ENCODE measurements around the gene DLGAP4. TPM values are rescaled to one million over a fixed set of nuclear protein-coding genes. Genes with fewer than 3 reads are reported as not detected.

Gene DLGAP4
- total and polyA plus RNA-seq, 2 of the 8 experiments (the other 6 are each of a cell fraction or from before 2014, with no cell fraction given), result 41.2 to 57.2 TPM

DNA sequence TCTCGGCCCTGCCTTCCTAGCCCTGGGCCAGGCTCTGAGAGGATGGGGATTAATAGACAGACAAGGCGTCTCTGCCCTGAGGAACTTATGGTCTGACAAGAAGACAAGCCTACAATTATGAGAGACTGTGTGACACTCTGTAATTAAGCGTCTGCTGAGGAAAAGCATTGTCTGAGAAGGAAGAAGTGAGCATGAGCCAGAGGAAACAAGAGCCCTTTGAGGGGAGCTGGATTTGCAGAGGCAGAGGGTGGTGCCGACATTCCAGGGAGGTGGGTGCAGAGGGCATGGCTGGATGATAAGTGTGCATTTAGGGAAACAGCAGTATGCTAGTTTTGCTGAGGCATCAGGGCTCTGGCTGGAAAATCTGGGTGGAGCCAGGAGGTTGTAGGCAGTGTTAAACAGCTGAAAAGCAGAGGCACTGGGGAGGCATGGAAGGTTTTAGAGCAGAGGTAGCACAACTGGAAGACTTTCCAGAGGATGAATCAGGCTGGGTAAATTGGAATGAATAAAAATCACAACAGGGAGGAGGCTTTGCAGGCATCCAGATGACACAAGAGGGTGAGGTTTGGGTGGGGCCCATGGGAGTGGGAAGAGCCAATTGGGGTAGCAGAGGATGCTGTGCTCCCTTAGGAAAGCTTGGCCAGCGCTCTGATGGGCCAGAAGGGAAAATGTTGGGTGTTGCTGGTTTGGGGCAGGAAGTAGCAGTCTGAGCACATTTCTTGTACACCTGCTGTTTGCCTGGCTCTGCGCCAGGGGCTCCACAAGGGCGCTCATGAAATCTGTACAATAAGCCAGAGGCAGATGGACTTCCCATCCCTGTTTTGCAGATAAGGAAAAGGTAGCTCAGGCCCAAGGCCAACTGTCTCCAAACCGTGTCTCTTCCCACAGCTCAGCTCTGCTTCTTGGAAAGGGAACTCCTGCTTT is 161.2 kb downstream of the DLGAP4 start:
- Histone ChIP-seq H4K8ac (ENCODE audit: extremely low read depth, insufficient read depth, low read length) (no peak overlapping the region), H4K91ac (replicated peaks; ENCODE audit: insufficient read length, low read length) (no peak overlapping the region), H4K20me1 (replicated peaks in 1 of 2; ENCODE audit: control insufficient read depth in 1 of 2, insufficient read depth in 2 of 2, low read length in 2 of 2) (peaks cover 32 to 39% of the 10 kb centered on the region in 2 experiments), H4K5ac (ENCODE audit: insufficient read length, low read depth, low read length) (no peak overlapping the region), H3K27ac (ENCODE audit: low read depth, low read length) (no peak overlapping the region), H3K9ac (replicated peaks in 1 of 4; ENCODE audit: extremely low read depth in 1 of 4, low read depth in 3 of 4, low read length in 3 of 4) (no peak overlapping the region; a peak in 1 of 7 replicates), H3K56ac (replicated peaks; ENCODE audit: insufficient read length, low read depth, low read length) (no peak overlapping the region), H3K4ac (replicated peaks; ENCODE audit: insufficient read length, low read depth, low read length) (no peak overlapping the region), H3K4me2 (ENCODE audit: insufficient read depth in 1 of 2, low read depth in 2 of 2, low read length in 2 of 2) (no peak overlapping the region), H3K4me1 (replicated peaks in 1 of 4; ENCODE audit: control insufficient read depth in 3 of 4, insufficient read depth in 4 of 4, low read length in 3 of 4) (peaks cover 7 to 26% (median 16%) of the 10 kb centered on the region in 4 experiments), H3K36me3 (ENCODE audit: control insufficient read depth in 2 of 4, insufficient read depth in 4 of 4, low read length in 3 of 4) (no peaks in the 10 kb centered on the region), H2BK120ac (replicated peaks; ENCODE audit: low read depth, low read length) (no peak overlapping the region), H2AK5ac (ENCODE audit: low read depth, low read length) (no peak overlapping the region), H3K14ac (ENCODE audit: insufficient read length) (no peak overlapping the region), H3K9me3 (ENCODE audit: insufficient read depth in 2 of 2, low read depth in 1 of 2, low read length in 1 of 2) (no peaks in the 10 kb centered on the region), H2BK5ac (ENCODE audit: low read depth, low read length) (no peak overlapping the region), H3K79me2 (ENCODE audit: control insufficient read depth in 1 of 2, insufficient read depth in 2 of 2, low read length in 2 of 2) (peaks cover 21 to 81% of the 10 kb centered on the region in 2 experiments), H2BK12ac (ENCODE audit: low read depth, low read length) (no peak overlapping the region), H3K18ac (ENCODE audit: extremely low read depth, low read length) (no peak overlapping the region), H3K23me2 (ENCODE audit: low read depth, low read length) (peaks cover 1% of the 10 kb centered on the region; the same call in 1 of the 2 replicates), H3K4me3 (ENCODE audit: extremely low read depth in 1 of 4, insufficient read depth in 2 of 4, low read depth in 3 of 4, low read length in 4 of 4) (no peak overlapping the region), H3K27me3 (replicated peaks in 1 of 4; ENCODE audit: control insufficient read depth in 3 of 4, extremely low read depth in 1 of 4, insufficient read depth in 3 of 4, low read length in 3 of 4) (no peaks in the 10 kb centered on the region), H2AFZ (ENCODE audit: low read length) (no peak overlapping the region), H2BK20ac (ENCODE audit: low read length) (no peak overlapping the region), H3K23ac (ENCODE audit: insufficient read length) (no peak overlapping the region), H2BK15ac (ENCODE audit: low read length) (no peak overlapping the region), H3K79me1 (ENCODE audit: low read depth, low read length) (peaks cover 25% of the 10 kb centered on the region)
- FAIRE-seq (no peak), DNase-seq (ENCODE audit: low read depth in 1 of 2, low spot score in 2 of 2) (no peak)
- ChIA-PET CTCF (ENCODE audit: partially characterized antibody) (interaction anchor here (1.1 to 5.7 kb wide), 4 partner anchors 10 to 300 kb away, joined by 3 to 28 read pairs (median 3); no protein-coding TSS in a partner anchor), POLR2A (ENCODE audit: partially characterized antibody) (interaction anchor here (1.0 to 1.7 kb wide), 3 partner anchors 13 to 31 kb away, joined by 3 read pairs; no protein-coding TSS in a partner anchor)
- WGBS, 2 experiments (ENCODE audit: extremely low coverage in 1 of 2, insufficient coverage in 1 of 2, insufficient read length in 1 of 2, insufficient replicate concordance in 2 of 2, low coverage in 1 of 2, low lambda C conversion rate in 2 of 2, missing lambda C conversion rate in 1 of 2), result 82% methylated on average over 8 of the region's 8 CpGs; no CpG with 5 or more reads in 1 of the 2 experiments
- TF ChIP-seq NRF1 (IDR thresholded peaks at IDR 0.05; ENCODE audit: low read depth, low read length), result no peak
- TF ChIP-seq RNF2 (IDR thresholded peaks at IDR 0.05; ENCODE audit: borderline replicate concordance, low read depth, low read length, missing control alignments, poor library complexity, severe bottlenecking), result no peak
- no peak for TF ChIP-seq SUZ12 (IDR thresholded peaks at IDR 0.05; ENCODE audit: low read length)
- TF ChIP-seq BCL11A (IDR thresholded peaks at IDR 0.05; ENCODE audit: low read depth in 2 of 2, low read length in 2 of 2), result no peak
- no peak for TF ChIP-seq SRF (IDR thresholded peaks at IDR 0.05; ENCODE audit: low read depth, low read length)
- no peak for TF ChIP-seq CREB1 (IDR thresholded peaks at IDR 0.05)
- TF ChIP-seq RBBP5 (IDR thresholded peaks at IDR 0.05; ENCODE audit: borderline replicate concordance, low read depth, low read length), result no peak
- no peak for TF ChIP-seq ZNF274 (IDR thresholded peaks at IDR 0.05; ENCODE audit: borderline replicate concordance, extremely low read depth, low read length)
- TF ChIP-seq CBX5 (IDR thresholded peaks at IDR 0.05; ENCODE audit: low read depth, low read length), result no peak
- TF ChIP-seq SIRT6 (IDR thresholded peaks at IDR 0.05; ENCODE audit: low read length), result no peak
- no peak for TF ChIP-seq CEBPB (IDR thresholded peaks at IDR 0.05; ENCODE audit: low read depth, low read length)
- TF ChIP-seq SP1 (IDR thresholded peaks at IDR 0.05; ENCODE audit: low read depth, low read length), result no peak
- no peak for TF ChIP-seq JUN (IDR thresholded peaks at IDR 0.05; ENCODE audit: low read depth, low read length)

Measured in H1 (cell line).